Measurements from ENCODE around the gene ANO4. TPM values are rescaled to one million over a fixed set of nuclear protein-coding genes. Genes with fewer than 3 reads are reported as not detected.

Gene ANO4
- not detected for total RNA-seq

DNA sequence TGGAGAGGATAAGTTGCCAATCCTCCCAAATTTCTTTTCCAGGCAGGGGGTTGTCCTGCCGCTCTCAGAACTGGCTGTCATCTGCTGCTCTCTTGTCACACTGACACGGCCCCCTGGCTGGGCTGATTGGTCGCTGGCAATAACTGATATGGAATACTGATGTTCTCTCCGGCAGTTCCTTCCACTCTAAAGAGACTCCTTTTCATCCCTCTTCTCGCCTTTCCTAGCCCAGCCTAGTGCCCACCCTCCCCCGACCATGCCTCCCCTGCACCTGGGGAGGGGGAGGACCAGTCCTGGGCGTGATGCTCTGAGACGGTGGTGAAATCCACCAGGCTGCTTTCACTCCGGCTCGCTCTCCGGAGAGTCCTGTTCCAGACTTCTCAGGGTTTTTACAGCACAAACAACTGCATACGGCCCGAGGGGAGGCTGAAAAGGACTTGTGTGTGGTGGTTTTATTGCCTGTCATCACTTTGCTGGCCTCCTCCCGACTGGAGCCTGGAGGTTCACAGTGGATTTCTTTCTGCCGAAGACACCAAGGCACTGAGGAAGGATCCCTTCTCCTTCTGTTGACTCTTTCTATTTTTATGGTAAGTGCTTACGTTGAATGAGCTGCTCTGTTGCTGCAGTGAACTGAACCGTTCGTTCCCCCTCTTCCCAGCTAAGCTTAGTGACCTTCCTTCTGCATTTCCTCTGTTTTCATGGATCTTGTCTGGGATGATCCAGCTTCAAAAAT lies at the start of gene ANO4:
TSS of gene ANO4 (plus strand) at position 336 of the 733 bp plus-strand sequence. CDS start 107,010 bp downstream, outside the sequence.
- POLR2A ChIA-PET = interaction anchor here (0.5 kb wide), 1 partner anchor 1846 kb away, joined by 5 read pairs; no protein-coding TSS in a partner anchor
- CTCF ChIA-PET = no interaction called here

DNA sequence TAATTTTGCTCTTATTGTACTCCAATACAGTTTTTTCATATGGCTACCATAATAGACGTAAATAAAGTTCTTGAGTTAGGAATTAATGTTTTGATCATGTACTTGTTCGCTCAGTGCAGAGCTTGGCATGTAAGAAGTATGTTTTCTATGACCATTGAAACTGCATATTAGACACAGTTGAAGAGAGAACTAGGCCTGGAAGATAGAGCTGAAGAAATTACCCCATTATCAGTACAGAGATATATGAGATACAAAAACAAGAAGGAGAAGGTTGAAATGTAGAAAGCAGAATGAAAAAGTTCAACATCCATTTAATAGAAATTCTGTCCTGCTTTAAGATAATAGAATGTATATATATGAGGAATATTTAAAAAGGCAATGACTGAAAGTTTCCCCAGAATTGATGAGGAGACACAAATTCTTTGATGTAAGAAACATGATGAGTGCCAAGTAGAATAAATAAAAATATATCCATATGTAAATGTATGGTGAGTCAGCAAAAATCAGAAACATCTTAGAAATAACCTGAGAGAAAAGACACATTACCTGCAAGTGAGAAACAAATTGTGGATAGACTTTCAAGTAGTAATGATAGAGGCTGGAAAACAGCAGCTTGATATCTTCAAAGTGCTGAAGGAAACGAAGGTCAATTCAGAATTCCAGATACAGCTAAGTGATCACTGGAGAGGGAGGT lies 49.1 kb upstream of the ANO4 start:
- CTCF ChIA-PET = no interaction called here
- POLR2A ChIA-PET = no interaction called here

- ChIA-PET CTCF (no interaction called here), POLR2A (no interaction called here)
Observed at GRCh38 chr12:100752841-100753240, 41.7 kb upstream of the ANO4 start.

DNA sequence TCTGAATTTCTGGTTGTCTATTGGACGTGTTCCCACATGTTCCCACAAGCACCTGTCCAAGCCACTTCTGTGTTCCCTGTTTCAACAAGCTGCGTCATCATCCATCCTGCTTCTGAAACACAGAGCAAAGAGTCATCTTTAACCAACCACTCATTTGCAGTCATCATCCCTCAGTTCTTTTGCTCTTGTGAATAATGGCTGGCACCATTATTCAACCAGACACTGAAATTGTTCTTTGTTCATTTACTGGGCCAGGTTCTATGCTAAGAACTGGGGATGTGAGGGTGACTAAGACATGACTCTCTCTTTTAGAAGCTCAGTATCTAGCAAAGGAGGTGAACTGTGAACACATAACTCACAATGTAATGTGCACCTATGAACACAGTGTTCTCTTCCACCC lies 40.7 kb upstream of the ANO4 start:
- ChIA-PET POLR2A (no interaction called here), CTCF (no interaction called here)

DNA sequence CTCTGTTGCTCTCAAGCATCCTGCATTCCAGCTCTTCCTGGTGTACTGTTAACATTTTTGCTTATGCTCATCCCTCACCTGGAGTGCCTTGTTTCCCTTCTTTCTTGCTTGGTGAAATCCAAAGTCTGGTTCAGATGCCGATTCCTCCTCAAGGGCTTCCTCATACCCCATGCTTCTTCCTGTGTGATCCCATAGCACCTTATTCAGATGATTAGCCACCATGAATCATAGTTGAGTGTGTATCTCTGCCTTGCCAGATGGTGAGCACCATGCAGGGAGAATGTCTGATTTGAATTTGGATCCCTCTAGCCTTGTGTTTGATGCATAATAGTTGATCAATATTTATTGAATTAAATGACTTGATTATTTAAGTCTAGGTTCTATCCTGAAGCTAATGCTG lies 39.4 kb upstream of the ANO4 start:
- ChIA-PET CTCF (no interaction called here), POLR2A (no interaction called here)

DNA sequence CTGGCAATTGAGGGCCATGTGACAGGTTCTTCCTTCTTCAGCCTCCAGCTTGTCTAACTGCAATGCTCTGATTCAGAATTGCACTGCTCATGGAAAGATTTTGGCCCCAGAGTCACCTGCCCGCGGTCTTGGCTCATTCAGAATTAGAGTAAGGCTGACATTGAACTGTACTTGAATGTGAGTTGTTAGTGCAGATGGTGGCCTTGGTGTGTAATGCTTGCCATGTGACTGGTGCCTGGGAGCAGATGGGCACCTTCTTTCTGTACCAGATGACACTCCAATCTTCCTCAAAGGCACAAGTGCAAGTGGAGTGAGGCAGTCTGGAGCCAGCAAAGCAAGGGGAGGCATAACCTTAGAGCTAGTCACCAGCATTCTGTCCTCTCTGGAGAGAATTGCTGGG lies 36.5 kb upstream of the ANO4 start:
- ChIA-PET POLR2A (no interaction called here), CTCF (no interaction called here)

GRCh38 chr12:100767371-100767770 lies 27.2 kb upstream of the ANO4 start:
- ChIA-PET POLR2A (no interaction called here), CTCF (no interaction called here)

DNA sequence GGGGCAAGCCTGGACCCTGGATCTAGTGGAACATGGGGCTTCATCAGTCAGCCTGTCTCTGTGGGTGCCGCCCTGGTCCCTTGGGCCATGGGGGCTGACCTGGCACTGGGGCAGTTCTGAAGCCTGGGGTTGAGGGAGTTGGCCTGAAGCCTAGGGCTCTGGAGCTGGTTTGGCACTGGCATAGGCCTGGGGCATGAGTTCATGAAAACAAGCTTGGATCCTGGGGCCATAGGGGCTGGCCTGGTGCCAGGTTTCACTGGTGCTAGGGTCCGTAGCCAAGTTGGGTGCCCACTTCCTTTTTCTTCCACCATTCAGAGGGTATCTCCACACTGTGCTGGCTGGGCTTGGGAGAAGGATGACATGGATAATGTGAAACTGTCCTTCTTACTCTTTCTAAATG lies 26.6 kb upstream of the ANO4 start:
- CTCF ChIA-PET = no interaction called here
- POLR2A ChIA-PET = no interaction called here

DNA sequence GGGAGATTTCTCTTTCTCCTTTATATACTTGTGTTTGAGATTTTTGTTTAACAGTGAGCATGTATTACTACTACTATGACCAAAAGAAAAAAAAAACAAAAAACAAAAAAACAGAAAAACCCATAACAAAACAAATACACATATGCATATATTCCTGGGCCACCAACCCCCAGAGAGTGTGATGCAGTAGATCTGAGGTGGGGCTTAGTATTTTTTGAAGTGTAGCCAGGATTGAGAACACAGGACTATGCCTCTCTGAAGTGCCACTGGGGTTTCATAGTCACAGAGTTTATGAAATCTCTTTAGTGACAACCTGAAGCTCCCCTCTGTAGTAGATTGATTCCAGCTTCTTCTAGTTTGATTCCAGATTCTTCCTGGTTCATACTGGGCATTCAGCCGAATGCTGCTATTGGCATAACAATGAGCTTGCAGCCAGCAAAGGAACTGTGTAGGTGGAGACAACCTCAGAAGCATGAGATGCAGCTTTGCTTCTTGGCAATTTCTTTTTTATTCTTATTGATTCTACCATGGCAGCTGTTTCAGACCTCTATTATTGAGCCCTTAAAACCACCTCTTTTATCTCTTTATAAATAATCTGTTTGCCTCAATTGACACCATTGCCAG lies 15.5 kb upstream of the ANO4 start:
- CTCF ChIA-PET = no interaction called here
- POLR2A ChIA-PET = no interaction called here

- ChIA-PET POLR2A (no interaction called here), CTCF (no interaction called here)
Observed at GRCh38 chr12:100789146-100789545, 5.4 kb upstream of the ANO4 start.

GRCh38 chr12:100789975-100790374 lies 4.6 kb upstream of the ANO4 start:
- ChIA-PET POLR2A (no interaction called here), CTCF (no interaction called here)

GRCh38 chr12:100790552-100790951 lies 4.0 kb upstream of the ANO4 start:
- CTCF ChIA-PET = no interaction called here
- POLR2A ChIA-PET = no interaction called here

DNA sequence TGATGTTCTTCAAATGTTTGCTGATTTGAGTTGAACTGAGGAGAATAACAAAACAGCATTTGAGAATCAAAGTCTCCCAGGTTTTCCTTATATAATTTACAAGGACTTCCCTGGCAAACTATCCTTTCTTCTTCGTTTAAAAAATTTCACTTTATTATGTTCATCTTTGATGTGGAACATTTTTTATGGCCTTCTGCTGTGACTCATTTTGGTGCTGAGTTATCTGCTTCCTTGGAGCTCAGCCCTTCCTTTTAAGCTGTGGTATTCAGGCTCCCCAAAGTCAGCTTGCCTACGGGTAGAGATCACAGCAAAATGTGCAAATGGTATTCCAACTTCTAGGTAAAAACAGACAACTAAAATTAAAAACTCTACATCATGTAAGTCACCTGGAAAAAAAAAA lies 1.4 kb upstream of the ANO4 start:
- CTCF ChIA-PET = no interaction called here
- POLR2A ChIA-PET = no interaction called here

GRCh38 chr12:100795174-100795799 lies 711 bp downstream of the ANO4 start:
- ChIA-PET POLR2A (interaction anchor here (0.5 kb wide), 1 partner anchor 1847 kb away, joined by 5 read pairs; no protein-coding TSS in a partner anchor), CTCF (no interaction called here)

DNA sequence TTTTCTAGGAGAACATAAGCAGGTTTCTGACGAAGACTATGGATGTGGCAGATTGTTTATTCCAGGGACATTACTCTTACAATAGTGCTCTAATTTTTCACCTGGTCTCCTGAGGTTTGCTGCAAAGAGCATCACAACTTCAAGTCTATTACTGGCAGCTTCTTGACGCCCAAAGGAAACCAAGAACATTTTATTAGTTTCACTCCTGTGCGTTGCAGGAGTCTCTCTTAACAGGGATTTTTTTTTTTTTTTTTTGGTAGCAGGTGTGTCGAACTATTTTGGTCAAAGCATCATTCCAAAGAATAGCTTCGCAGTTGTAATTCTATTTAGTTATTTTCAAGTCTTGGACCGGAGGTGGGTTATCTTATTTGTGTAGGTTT lies 1.2 kb downstream of the ANO4 start:
- CTCF ChIA-PET = no interaction called here

GRCh38 chr12:100796621-100797020 lies 2.0 kb downstream of the ANO4 start:
- CTCF ChIA-PET = no interaction called here
- POLR2A ChIA-PET = no interaction called here

More for the DNA sequence above, 1.2 kb downstream of the ANO4 start:
- POLR2A ChIA-PET = no interaction called here

DNA sequence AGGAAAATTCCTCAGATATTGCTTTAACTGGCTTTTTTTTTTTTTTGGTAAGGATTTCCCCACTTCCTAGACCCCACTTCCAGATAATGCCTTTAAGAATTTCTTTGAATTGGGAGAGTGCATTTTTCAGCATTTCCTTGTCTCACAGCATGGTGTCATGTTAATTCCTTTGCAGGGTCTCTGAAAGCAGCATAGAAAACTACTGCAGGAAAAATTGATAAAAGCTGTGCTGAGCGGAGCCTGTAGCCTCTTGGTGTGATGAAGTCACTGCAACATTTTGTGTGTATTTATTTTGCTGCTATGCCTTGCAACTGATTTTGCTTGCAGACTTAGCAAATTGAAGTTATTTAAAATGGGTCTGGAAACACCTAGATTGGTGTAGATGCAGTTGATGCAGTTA lies 2.7 kb downstream of the ANO4 start:
- ChIA-PET CTCF (no interaction called here), POLR2A (no interaction called here)

- CTCF ChIA-PET = no interaction called here
- POLR2A ChIA-PET = no interaction called here
Observed at GRCh38 chr12:100797786-100798185, 3.2 kb downstream of the ANO4 start.

DNA sequence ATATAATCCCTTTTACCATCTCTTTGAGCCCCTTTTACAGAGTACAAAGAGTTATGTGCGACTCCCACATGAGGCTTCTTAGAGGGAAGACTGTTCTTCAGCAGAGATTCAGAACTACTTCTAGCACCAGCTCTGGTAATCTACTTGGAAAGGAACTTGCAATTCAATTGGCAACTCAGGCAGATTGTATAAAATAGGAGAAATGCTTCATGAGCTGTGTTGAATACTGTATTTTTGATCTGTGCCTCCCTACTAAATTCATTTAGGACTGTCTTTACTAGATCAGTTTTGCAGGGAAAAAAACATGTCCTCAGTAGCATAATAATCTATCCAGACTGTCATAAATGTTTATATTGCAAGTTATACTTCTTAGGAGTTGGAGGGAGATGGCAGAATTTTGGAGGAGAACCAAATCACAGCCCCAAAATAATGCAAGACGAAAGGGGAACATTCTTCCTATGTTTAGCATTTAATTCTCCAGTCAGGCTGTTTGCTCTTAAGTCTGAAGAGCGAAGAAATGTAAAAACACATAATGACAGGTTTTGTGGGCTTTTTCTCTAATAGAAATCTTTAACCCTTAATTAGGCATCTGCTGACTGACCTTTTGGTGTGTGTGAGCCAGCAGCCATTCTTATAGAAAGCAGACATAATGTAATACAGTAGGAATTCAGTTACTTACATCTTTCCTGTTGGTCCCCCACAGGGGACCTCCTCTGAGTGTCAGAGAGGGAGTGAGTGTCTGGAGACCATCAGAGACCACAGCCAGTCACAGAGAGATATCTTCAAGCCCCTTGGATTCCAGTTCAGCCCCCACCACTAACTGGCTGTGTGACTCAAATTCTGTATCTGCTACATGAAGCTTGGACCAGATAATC lies 3.9 kb downstream of the ANO4 start:
- ChIA-PET CTCF (no interaction called here), POLR2A (no interaction called here)

- ChIA-PET CTCF (no interaction called here), POLR2A (no interaction called here)
Observed at GRCh38 chr12:100799770-100800169, 5.2 kb downstream of the ANO4 start.
